Central memory CD8-positive, alpha-beta T cell (primary cell): ENCODE data around the gene MBNL1.

Experiments used
- ATAC-seq: fragments of 150-1000 bp; cut with Tn5 transposase; replicated peaks from 2 replicates; pipeline ENCODE4 v1.10.0; 2022; ENCODE audit warnings: mild to moderate bottlenecking, moderate FRiP score, moderate number of reproducible peaks; ENCODE audit not compliant: poor library complexity, severe bottlenecking; ENCODE audit errors: extremely low read depth
- DNase-seq, 2 donors: peaks; one replicate each; pipeline ENCODE4 v3.0.0; 2021; ENCODE audit warnings: low spot score in 2 of 2
- H3K27ac Mint-ChIP-seq: one replicate; pipeline ENCODE4 v1.8.0; 2022; ENCODE audit warnings: low read depth, mild to moderate bottlenecking, moderate library complexity, mixed read lengths
- H3K27me3 Mint-ChIP-seq: one replicate; pipeline ENCODE4 v1.8.0; 2022; ENCODE audit warnings: mixed read lengths
- H3K36me3 Mint-ChIP-seq: one replicate; pipeline ENCODE4 v1.8.0; 2022; ENCODE audit warnings: mild to moderate bottlenecking, moderate library complexity, mixed read lengths; ENCODE audit not compliant: insufficient read depth
- H3K4me1 Mint-ChIP-seq: one replicate; pipeline ENCODE4 v1.8.0; 2022; ENCODE audit warnings: mixed read lengths
- H3K4me3 Mint-ChIP-seq: one replicate; pipeline ENCODE4 v1.8.0; 2022; ENCODE audit warnings: mild to moderate bottlenecking, moderate library complexity, mixed read lengths
- H3K9me3 Mint-ChIP-seq: one replicate; pipeline ENCODE4 v1.8.0; 2022; ENCODE audit warnings: mixed read lengths

MBNL1 gene

GRCh38 chr3:152470893-152471292 is 202.2 kb downstream of the MBNL1 start:
- ATAC-seq, result no peak
- Mint-ChIP-seq H3K9me3 (no peaks in the 10 kb centered on the region), H3K27ac (peak overlapping the region; percentile 54), H3K4me3 (no peak overlapping the region), H3K4me1 (peaks cover 11% of the 10 kb centered on the region), H3K27me3 (no peaks in the 10 kb centered on the region), H3K36me3 (peaks cover 14% of the 10 kb centered on the region)
- no peak for DNase-seq

GRCh38 chr3:152471814-152472671 is 203.3 kb downstream of the MBNL1 start:
- Mint-ChIP-seq H3K4me1 (peaks cover 11% of the 10 kb centered on the region), H3K27me3 (no peaks in the 10 kb centered on the region)
- DNase-seq, result peak; percentile 42 to 59

GRCh38 chr3:152472672-152472954 is 203.9 kb downstream of the MBNL1 start:
- Mint-ChIP-seq H3K9me3 (no peaks in the 10 kb centered on the region), H3K36me3 (peaks cover 4% of the 10 kb centered on the region), H3K4me1 (peaks cover 11% of the 10 kb centered on the region), H3K27me3 (no peaks in the 10 kb centered on the region), H3K27ac (peak overlapping the region; percentile 29), H3K4me3 (peak overlapping the region; percentile 10)
- DNase-seq (no peak), ATAC-seq (no peak)

More at GRCh38 chr3:152471814-152472671, 203.3 kb downstream of the MBNL1 start:
- H3K27ac Mint-ChIP-seq, result peak overlapping the region; percentile 29
- peaks cover 9% of the 10 kb centered on the region for H3K36me3 Mint-ChIP-seq
- H3K4me3 Mint-ChIP-seq, result peak overlapping the region; percentile 10
- H3K9me3 Mint-ChIP-seq, result no peaks in the 10 kb centered on the region
- ATAC-seq, result peak; percentile 89

GRCh38 chr3:152474585-152474984 is 205.9 kb downstream of the MBNL1 start:
- peaks cover 1% of the 10 kb centered on the region for H3K36me3 Mint-ChIP-seq
- ATAC-seq, result no peak

GRCh38 chr3:152477422-152477821 is 208.7 kb downstream of the MBNL1 start:
- H3K27ac Mint-ChIP-seq, result no peak overlapping the region
- H3K4me1 Mint-ChIP-seq, result peaks cover 4% of the 10 kb centered on the region
- H3K36me3 Mint-ChIP-seq, result no peaks in the 10 kb centered on the region
- peaks cover 29% of the 10 kb centered on the region for H3K27me3 Mint-ChIP-seq
- no peak overlapping the region for H3K4me3 Mint-ChIP-seq
- ATAC-seq, result no peak
- H3K9me3 Mint-ChIP-seq, result peaks cover 5% of the 10 kb centered on the region
- no peak for DNase-seq

More at GRCh38 chr3:152474585-152474984, 205.9 kb downstream of the MBNL1 start:
- no peaks in the 10 kb centered on the region for H3K9me3 Mint-ChIP-seq
- DNase-seq, result no peak
- H3K27me3 Mint-ChIP-seq, result peaks cover 1% of the 10 kb centered on the region
- H3K4me1 Mint-ChIP-seq, result peaks cover 11% of the 10 kb centered on the region
- H3K4me3 Mint-ChIP-seq, result no peak overlapping the region
- no peak overlapping the region for H3K27ac Mint-ChIP-seq

- Mint-ChIP-seq H3K9me3 (peaks cover 5% of the 10 kb centered on the region), H3K27ac (no peak overlapping the region), H3K27me3 (peaks cover 54% of the 10 kb centered on the region), H3K4me1 (no peaks in the 10 kb centered on the region), H3K36me3 (no peaks in the 10 kb centered on the region), H3K4me3 (no peak overlapping the region)
- ATAC-seq, result no peak
- DNase-seq, result no peak
These were observed 211.7 kb downstream of the MBNL1 start for GRCh38 chr3:152480282-152480953.

GRCh38 chr3:152486364-152486763 is 217.6 kb downstream of the MBNL1 start:
- DNase-seq (no peak), ATAC-seq (no peak)
- H3K36me3 Mint-ChIP-seq, result no peaks in the 10 kb centered on the region
- no peak overlapping the region for H3K4me3 Mint-ChIP-seq
- peaks cover 2% of the 10 kb centered on the region for H3K9me3 Mint-ChIP-seq
- no peaks in the 10 kb centered on the region for H3K4me1 Mint-ChIP-seq
- no peak overlapping the region for H3K27ac Mint-ChIP-seq
- H3K27me3 Mint-ChIP-seq, result peaks cover 45% of the 10 kb centered on the region

GRCh38 chr3:152488449-152488848 is 219.7 kb downstream of the MBNL1 start:
- Mint-ChIP-seq H3K27me3 (peaks cover 24% of the 10 kb centered on the region), H3K27ac (no peak overlapping the region), H3K4me1 (no peaks in the 10 kb centered on the region), H3K9me3 (no peaks in the 10 kb centered on the region), H3K36me3 (no peaks in the 10 kb centered on the region), H3K4me3 (no peak overlapping the region)
- ATAC-seq (no peak), DNase-seq (no peak)

GRCh38 chr3:152491922-152492321 is 223.2 kb downstream of the MBNL1 start:
- H3K27ac Mint-ChIP-seq, result no peak overlapping the region
- no peak for DNase-seq
- no peak for ATAC-seq
- H3K4me1 Mint-ChIP-seq, result no peaks in the 10 kb centered on the region
- H3K9me3 Mint-ChIP-seq, result no peaks in the 10 kb centered on the region
- H3K36me3 Mint-ChIP-seq, result no peaks in the 10 kb centered on the region
- H3K27me3 Mint-ChIP-seq, result peaks cover 9% of the 10 kb centered on the region
- H3K4me3 Mint-ChIP-seq, result no peak overlapping the region

- Mint-ChIP-seq H3K4me3 (no peak overlapping the region), H3K27me3 (no peaks in the 10 kb centered on the region), H3K4me1 (no peaks in the 10 kb centered on the region), H3K36me3 (no peaks in the 10 kb centered on the region), H3K9me3 (no peaks in the 10 kb centered on the region), H3K27ac (no peak overlapping the region)
- ATAC-seq (no peak), DNase-seq (no peak)
These were observed 227.6 kb downstream of the MBNL1 start for GRCh38 chr3:152496286-152496685.

GRCh38 chr3:152496716-152497115 is 228.0 kb downstream of the MBNL1 start:
- no peak overlapping the region for H3K4me3 Mint-ChIP-seq
- H3K27me3 Mint-ChIP-seq, result no peaks in the 10 kb centered on the region
- H3K4me1 Mint-ChIP-seq, result no peaks in the 10 kb centered on the region
- no peaks in the 10 kb centered on the region for H3K36me3 Mint-ChIP-seq
- H3K9me3 Mint-ChIP-seq, result peaks cover 1% of the 10 kb centered on the region
- DNase-seq (no peak), ATAC-seq (no peak)
- no peak overlapping the region for H3K27ac Mint-ChIP-seq

- H3K4me1 Mint-ChIP-seq, result no peaks in the 10 kb centered on the region
- DNase-seq, result no peak
- H3K4me3 Mint-ChIP-seq, result no peak overlapping the region
- no peak for ATAC-seq
- H3K9me3 Mint-ChIP-seq, result peaks cover 6% of the 10 kb centered on the region
- no peaks in the 10 kb centered on the region for H3K27me3 Mint-ChIP-seq
- no peaks in the 10 kb centered on the region for H3K36me3 Mint-ChIP-seq
- H3K27ac Mint-ChIP-seq, result no peak overlapping the region
These were observed 228.7 kb downstream of the MBNL1 start for GRCh38 chr3:152497457-152497856.

GRCh38 chr3:152497890-152498289 is 229.2 kb downstream of the MBNL1 start:
- no peaks in the 10 kb centered on the region for H3K27me3 Mint-ChIP-seq
- H3K9me3 Mint-ChIP-seq, result peaks cover 6% of the 10 kb centered on the region
- ATAC-seq, result no peak
- DNase-seq, result no peak
- H3K4me3 Mint-ChIP-seq, result no peak overlapping the region
- H3K36me3 Mint-ChIP-seq, result no peaks in the 10 kb centered on the region
- no peaks in the 10 kb centered on the region for H3K4me1 Mint-ChIP-seq
- no peak overlapping the region for H3K27ac Mint-ChIP-seq
